AG04450 (cell line): ENCODE data around the gene GOLGA6L7. TPM values are rescaled to one million over a fixed set of nuclear protein-coding genes. Genes with fewer than 3 reads are reported as not detected.

Experiments
- CTCF ChIA-PET: fragments of 300-600, 350-600 bp; formaldehyde crosslinking; extraction: SDS; loops from one replicate; lab custom pipeline; 2022; ENCODE audit warnings: antibody characterized with exemption, inconsistent platforms; lab: Charles Lee
- POLR2A ChIA-PET: fragments of 350-600 bp; formaldehyde crosslinking; extraction: SDS; loops from one replicate; lab custom pipeline; 2021; ENCODE audit warnings: antibody characterized with exemption, inconsistent platforms; lab: Yijun Ruan, JAX
- DNase-seq: peaks from one replicate; pipeline ENCODE4 v3.0.0-alpha.2; 2011; ENCODE audit warnings: low read depth, low spot score
- H3K27ac ChIP-seq: one replicate; pipeline ENCODE4 v1.5.1; 2012; ENCODE audit warnings: low read depth, low read length, control low read depth
- H3K27me3 ChIP-seq: one replicate; pipeline ENCODE4 v1.6.0; 2012; ENCODE audit warnings: low read length; ENCODE audit not compliant: control insufficient read depth, insufficient read depth
- H3K4me3 ChIP-seq: 2 replicates; pipeline ENCODE4 v1.5.1; 2011; ENCODE audit warnings: mild to moderate bottlenecking, low read depth, low read length, control low read depth
- H3K9me3 ChIP-seq: 2 replicates; pipeline ENCODE4 v1.5.1; 2012; ENCODE audit warnings: low read length; ENCODE audit not compliant: control insufficient read depth, insufficient read depth
- CTCF ChIP-seq: IDR thresholded peaks from 2 replicates; pipeline ENCODE4 v1.5.1; 2011; ENCODE audit warnings: low read depth, low read length, control low read depth, inconsistent platforms
- polyA plus RNA-seq: library from polyadenylated mRNA; depleted of rRNA; stranded (reverse); fragments of >200 nt; gene quantifications from 2 replicates; pipeline ENCODE4 v1.2.3, GENCODE V29; 2011

Gene GOLGA6L7
- polyA plus RNA-seq, 1 experiment: not detected

GRCh38 chr15:28889346-28889745, 40.9 kb upstream of the GOLGA6L7 start:
- Histone ChIP-seq H3K27me3 (no peaks in the 10 kb centered on the region), H3K9me3 (no peaks in the 10 kb centered on the region; the same call in 1 of the 2 replicates), H3K4me3 (no peak overlapping the region), H3K27ac (no peak overlapping the region)
- DNase-seq: no peak
- TF ChIP-seq CTCF: no peak
- ChIA-PET POLR2A (no interaction called here), CTCF (no interaction called here)

- H3K27ac ChIP-seq: no peak overlapping the region
- ChIA-PET POLR2A (no interaction called here), CTCF (no interaction called here)
- H3K27me3 ChIP-seq: no peaks in the 10 kb centered on the region
- TF ChIP-seq CTCF: no peak
- DNase-seq: no peak
- H3K9me3 ChIP-seq: no peaks in the 10 kb centered on the region; the same call in 1 of the 2 replicates
- H3K4me3 ChIP-seq: no peak overlapping the region
Measured at GRCh38 chr15:28888900-28889299, 40.5 kb upstream of the GOLGA6L7 start.

- no peak for TF ChIP-seq CTCF
- POLR2A ChIA-PET: no interaction called here
- H3K9me3 ChIP-seq: no peaks in the 10 kb centered on the region; the same call in 1 of the 2 replicates
- DNase-seq: no peak
- no peak overlapping the region for H3K27ac ChIP-seq
- no peak overlapping the region for H3K4me3 ChIP-seq
- H3K27me3 ChIP-seq: no peaks in the 10 kb centered on the region
- CTCF ChIA-PET: interaction anchor here (1.2 kb wide), 1 partner anchor 213 kb away, joined by 3 read pairs; no protein-coding TSS in a partner anchor
Measured at GRCh38 chr15:28888302-28888894, 40.0 kb upstream of the GOLGA6L7 start.

- no peak for DNase-seq
- CTCF ChIA-PET: interaction anchor here (1.2 kb wide), 1 partner anchor 214 kb away, joined by 3 read pairs; no protein-coding TSS in a partner anchor
- POLR2A ChIA-PET: no interaction called here
- peak overlapping the region; percentile 68 for H3K4me3 ChIP-seq
- no peak overlapping the region for H3K27ac ChIP-seq
- no peaks in the 10 kb centered on the region; the same call in 1 of the 2 replicates for H3K9me3 ChIP-seq
- TF ChIP-seq CTCF: no peak
- no peaks in the 10 kb centered on the region for H3K27me3 ChIP-seq
Measured at GRCh38 chr15:28887339-28888174, 39.1 kb upstream of the GOLGA6L7 start.
